ENCODE results near the gene TBC1D22A. TPM values are rescaled to one million over a fixed set of nuclear protein-coding genes. Genes with fewer than 3 reads are reported as not detected.
A peak's percentile ranks its signal among the peaks of the same experiment; 100 is the strongest.

TBC1D22A gene
- total RNA-seq, 2 donors from 2014 or later, result 21.0 to 27.9 TPM

DNA sequence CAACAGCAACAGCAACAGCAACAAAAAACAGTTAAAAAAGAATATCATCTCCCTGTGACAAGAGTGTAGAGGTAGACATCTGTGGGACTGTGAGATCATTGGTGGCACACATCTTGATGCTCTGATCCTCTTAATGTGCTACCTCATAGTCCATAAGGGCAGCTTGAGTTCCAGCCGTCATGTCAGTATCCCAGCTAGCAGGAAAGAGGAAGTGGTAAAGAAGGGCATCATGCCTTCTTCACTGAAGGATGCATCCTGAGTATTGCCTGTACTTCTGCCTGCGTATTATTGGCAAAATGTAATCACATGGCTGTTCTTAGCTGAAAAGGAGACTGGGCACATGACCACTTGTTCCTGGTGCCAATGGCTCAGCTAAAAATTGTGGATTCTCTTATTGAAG, 314.3 kb downstream of the TBC1D22A start:
- Mint-ChIP-seq H3K27me3 (ENCODE audit: insufficient read depth) (no peaks in the 10 kb centered on the region), H3K4me3 (no peak overlapping the region), H3K4me1 (no peaks in the 10 kb centered on the region), H3K27ac (no peak overlapping the region), H3K36me3 (ENCODE audit: low read depth) (peaks cover 21% of the 10 kb centered on the region), H3K9me3 (peaks cover 60% of the 10 kb centered on the region)
- no peak for DNase-seq
- Histone ChIP-seq H3K36me3 (ENCODE audit: control insufficient read depth, insufficient read depth, low read length) (peaks cover 5% of the 10 kb centered on the region), H3K27ac (ENCODE audit: low read depth, low read length) (no peak overlapping the region), H3K9me3 (ENCODE audit: control insufficient read depth, low read length) (peaks cover 52% of the 10 kb centered on the region), H3K9ac (ENCODE audit: extremely low read depth, low read length, poor library complexity, severe bottlenecking) (no peak overlapping the region), H3K27me3 (ENCODE audit: control insufficient read depth, insufficient read depth, low read length, poor library complexity, severe bottlenecking) (no peaks in the 10 kb centered on the region), H3K4me3 (ENCODE audit: low read length) (no peak overlapping the region), H3K4me1 (ENCODE audit: control insufficient read depth, insufficient read depth, low read length) (no peaks in the 10 kb centered on the region)
- 88 to 95% methylated on average over 2 of the region's 2 CpGs for WGBS, 2 experiments (ENCODE audit: insufficient coverage in 1 of 2, insufficient read length in 1 of 2)
- TF ChIP-seq, protein P1, sequence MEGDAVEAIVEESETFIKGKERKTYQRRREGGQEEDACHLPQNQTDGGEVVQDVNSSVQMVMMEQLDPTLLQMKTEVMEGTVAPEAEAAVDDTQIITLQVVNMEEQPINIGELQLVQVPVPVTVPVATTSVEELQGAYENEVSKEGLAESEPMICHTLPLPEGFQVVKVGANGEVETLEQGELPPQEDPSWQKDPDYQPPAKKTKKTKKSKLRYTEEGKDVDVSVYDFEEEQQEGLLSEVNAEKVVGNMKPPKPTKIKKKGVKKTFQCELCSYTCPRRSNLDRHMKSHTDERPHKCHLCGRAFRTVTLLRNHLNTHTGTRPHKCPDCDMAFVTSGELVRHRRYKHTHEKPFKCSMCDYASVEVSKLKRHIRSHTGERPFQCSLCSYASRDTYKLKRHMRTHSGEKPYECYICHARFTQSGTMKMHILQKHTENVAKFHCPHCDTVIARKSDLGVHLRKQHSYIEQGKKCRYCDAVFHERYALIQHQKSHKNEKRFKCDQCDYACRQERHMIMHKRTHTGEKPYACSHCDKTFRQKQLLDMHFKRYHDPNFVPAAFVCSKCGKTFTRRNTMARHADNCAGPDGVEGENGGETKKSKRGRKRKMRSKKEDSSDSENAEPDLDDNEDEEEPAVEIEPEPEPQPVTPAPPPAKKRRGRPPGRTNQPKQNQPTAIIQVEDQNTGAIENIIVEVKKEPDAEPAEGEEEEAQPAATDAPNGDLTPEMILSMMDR (conservative IDR thresholded peaks at IDR 0.05), result no peak

DNA sequence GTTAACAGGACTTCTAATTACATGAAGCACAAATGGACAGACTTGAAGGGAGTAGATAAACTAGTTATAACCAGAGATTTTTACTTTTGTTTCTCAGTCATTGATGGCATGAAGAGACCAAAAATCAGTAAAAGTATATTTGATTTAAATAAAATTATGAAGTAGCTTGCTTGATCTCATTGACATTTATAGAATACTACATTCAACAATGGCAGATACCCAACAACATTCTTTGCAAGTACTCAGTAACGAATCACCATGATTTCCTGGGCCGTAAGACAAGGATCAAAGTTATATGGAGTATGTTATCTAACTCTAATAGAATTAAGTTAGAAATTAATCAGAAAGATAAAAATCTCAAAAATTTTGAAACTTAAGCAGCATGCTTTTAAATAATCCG, 317.6 kb downstream of the TBC1D22A start:
- Histone ChIP-seq H3K4me3 (ENCODE audit: low read length) (no peak overlapping the region), H3K4me1 (ENCODE audit: control insufficient read depth, insufficient read depth, low read length) (no peaks in the 10 kb centered on the region), H3K9me3 (ENCODE audit: control insufficient read depth, low read length) (peaks cover 50% of the 10 kb centered on the region), H3K9ac (ENCODE audit: extremely low read depth, low read length, poor library complexity, severe bottlenecking) (no peak overlapping the region), H3K27ac (ENCODE audit: low read depth, low read length) (no peak overlapping the region), H3K27me3 (ENCODE audit: control insufficient read depth, insufficient read depth, low read length, poor library complexity, severe bottlenecking) (no peaks in the 10 kb centered on the region), H3K36me3 (ENCODE audit: control insufficient read depth, insufficient read depth, low read length) (no peaks in the 10 kb centered on the region)
- Mint-ChIP-seq H3K4me3 (no peak overlapping the region), H3K27me3 (ENCODE audit: insufficient read depth) (no peaks in the 10 kb centered on the region), H3K4me1 (peaks cover 6% of the 10 kb centered on the region), H3K9me3 (peaks cover 63% of the 10 kb centered on the region), H3K27ac (no peak overlapping the region), H3K36me3 (ENCODE audit: low read depth) (peaks cover 10% of the 10 kb centered on the region)
- TF ChIP-seq, protein P1 (conservative IDR thresholded peaks at IDR 0.05), result no peak
- WGBS, 2 experiments (ENCODE audit: insufficient coverage in 1 of 2, insufficient read length in 1 of 2), result 100% methylated on average over 1 of the region's 3 CpGs; no CpG with 5 or more reads in 1 of the 2 experiments
- no peak for DNase-seq

DNA sequence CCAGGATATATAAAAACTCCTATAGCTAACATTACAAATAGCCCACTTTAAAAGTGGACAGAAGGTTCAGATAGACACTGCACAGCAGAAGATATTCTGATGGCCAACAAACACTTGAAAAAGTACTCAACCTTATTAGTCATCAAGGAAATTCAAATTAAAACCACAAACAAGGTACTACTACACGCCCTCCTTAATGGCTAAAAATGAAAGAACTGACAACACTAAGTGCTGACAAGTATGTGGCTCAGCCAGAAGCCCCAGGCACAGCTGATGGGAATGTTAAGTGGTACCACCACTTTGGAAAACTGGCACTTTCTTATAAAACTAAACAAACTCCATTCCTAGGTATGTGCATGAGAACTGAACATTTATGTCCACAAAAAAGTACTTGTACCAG, 320.1 kb downstream of the TBC1D22A start:
- H3K27ac Mint-ChIP-seq, result no peak overlapping the region
- peaks cover 2% of the 10 kb centered on the region for H3K36me3 Mint-ChIP-seq (ENCODE audit: low read depth)
- Histone ChIP-seq H3K27me3 (ENCODE audit: control insufficient read depth, insufficient read depth, low read length, poor library complexity, severe bottlenecking) (no peaks in the 10 kb centered on the region), H3K9me3 (ENCODE audit: control insufficient read depth, low read length) (peaks cover 37% of the 10 kb centered on the region), H3K36me3 (ENCODE audit: control insufficient read depth, insufficient read depth, low read length) (no peaks in the 10 kb centered on the region), H3K4me3 (ENCODE audit: low read length) (no peak overlapping the region), H3K27ac (ENCODE audit: low read depth, low read length) (no peak overlapping the region), H3K4me1 (ENCODE audit: control insufficient read depth, insufficient read depth, low read length) (no peaks in the 10 kb centered on the region), H3K9ac (ENCODE audit: extremely low read depth, low read length, poor library complexity, severe bottlenecking) (no peak overlapping the region)
- no peaks in the 10 kb centered on the region for H3K27me3 Mint-ChIP-seq (ENCODE audit: insufficient read depth)
- no peak overlapping the region for H3K4me3 Mint-ChIP-seq
- DNase-seq, result peak; percentile 6
- 89 to 100% methylated on average over 1 of the region's 1 CpG for WGBS, 2 experiments (ENCODE audit: insufficient coverage in 1 of 2, insufficient read length in 1 of 2)
- peaks cover 6% of the 10 kb centered on the region for H3K4me1 Mint-ChIP-seq
- TF ChIP-seq, protein P1 (conservative IDR thresholded peaks at IDR 0.05), result no peak
- H3K9me3 Mint-ChIP-seq, result peaks cover 45% of the 10 kb centered on the region

All from endodermal cell (in vitro differentiated cells).